ENCODE measurements around the gene PBX1.

DNA sequence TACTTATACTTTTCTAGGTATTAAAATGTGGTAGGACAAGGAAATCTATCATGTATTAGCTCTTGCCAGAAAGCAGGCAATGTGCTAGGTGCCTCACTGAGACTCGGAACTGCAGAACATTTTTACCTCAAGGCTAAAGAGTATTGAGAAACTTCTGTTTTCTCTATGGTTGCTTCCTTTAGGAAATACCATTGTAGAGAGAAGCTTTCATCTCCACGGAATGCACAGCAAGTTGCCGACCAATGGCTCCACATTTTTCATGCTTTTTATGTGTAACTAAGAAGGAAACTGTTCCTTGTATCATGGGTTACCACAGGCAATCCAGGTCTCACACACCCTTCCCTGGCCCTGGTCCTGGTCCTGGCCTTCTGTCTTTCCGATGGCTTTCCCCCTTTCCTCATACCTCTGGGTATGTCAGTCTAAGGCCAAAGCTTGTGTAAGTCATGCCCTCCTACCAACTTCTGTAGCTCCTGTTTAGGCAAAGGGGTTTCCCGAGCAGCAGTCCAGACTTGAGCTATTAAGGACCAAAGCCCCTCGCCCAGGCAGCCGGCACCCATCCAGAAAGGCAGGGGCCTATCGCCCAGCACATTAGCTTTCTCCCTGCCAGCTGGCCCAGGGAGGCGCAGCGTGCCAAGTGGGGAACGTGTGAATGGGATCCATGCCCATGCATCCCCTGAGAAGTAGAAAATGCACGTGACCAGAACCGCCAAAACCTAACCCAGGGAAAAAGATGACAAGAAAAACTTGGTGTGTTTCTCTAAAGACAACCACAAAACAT, 225.0 kb downstream of the PBX1 start:
- TF ChIP-seq, protein P1, sequence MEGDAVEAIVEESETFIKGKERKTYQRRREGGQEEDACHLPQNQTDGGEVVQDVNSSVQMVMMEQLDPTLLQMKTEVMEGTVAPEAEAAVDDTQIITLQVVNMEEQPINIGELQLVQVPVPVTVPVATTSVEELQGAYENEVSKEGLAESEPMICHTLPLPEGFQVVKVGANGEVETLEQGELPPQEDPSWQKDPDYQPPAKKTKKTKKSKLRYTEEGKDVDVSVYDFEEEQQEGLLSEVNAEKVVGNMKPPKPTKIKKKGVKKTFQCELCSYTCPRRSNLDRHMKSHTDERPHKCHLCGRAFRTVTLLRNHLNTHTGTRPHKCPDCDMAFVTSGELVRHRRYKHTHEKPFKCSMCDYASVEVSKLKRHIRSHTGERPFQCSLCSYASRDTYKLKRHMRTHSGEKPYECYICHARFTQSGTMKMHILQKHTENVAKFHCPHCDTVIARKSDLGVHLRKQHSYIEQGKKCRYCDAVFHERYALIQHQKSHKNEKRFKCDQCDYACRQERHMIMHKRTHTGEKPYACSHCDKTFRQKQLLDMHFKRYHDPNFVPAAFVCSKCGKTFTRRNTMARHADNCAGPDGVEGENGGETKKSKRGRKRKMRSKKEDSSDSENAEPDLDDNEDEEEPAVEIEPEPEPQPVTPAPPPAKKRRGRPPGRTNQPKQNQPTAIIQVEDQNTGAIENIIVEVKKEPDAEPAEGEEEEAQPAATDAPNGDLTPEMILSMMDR (conservative IDR thresholded peaks at IDR 0.05; ENCODE audit: low read depth, low read length), result no peak
- no peak for TF ChIP-seq MXI1 (IDR thresholded peaks at IDR 0.05; ENCODE audit: borderline replicate concordance, low read depth, low read length)
- no peak for TF ChIP-seq RAD21 (IDR thresholded peaks at IDR 0.05; ENCODE audit: low read length)
